Measurements from ENCODE around the gene SRC.

SRC gene

GRCh38 chr20:37385176-37385575 lies 39.2 kb downstream of the SRC start:
- DNase-seq, result no peak

GRCh38 chr20:37385659-37386504 lies 39.9 kb downstream of the SRC start:
- no peak for DNase-seq

GRCh38 chr20:37386505-37387251 lies 40.7 kb downstream of the SRC start:
- no peak for DNase-seq

GRCh38 chr20:37387519-37388269 lies 41.8 kb downstream of the SRC start:
- no peak for DNase-seq

- DNase-seq, result no peak
These were observed 42.9 kb downstream of the SRC start for GRCh38 chr20:37388831-37389230.

- no peak for DNase-seq
These were observed 43.4 kb downstream of the SRC start for GRCh38 chr20:37389241-37389747.

GRCh38 chr20:37389844-37390275 lies 43.9 kb downstream of the SRC start:
- no peak for DNase-seq

GRCh38 chr20:37390503-37390890 lies 44.6 kb downstream of the SRC start:
- no peak for DNase-seq

GRCh38 chr20:37390891-37391525 lies 45.1 kb downstream of the SRC start:
- no peak for DNase-seq

- peak; percentile 13 for DNase-seq
These were observed 46.7 kb downstream of the SRC start for GRCh38 chr20:37392441-37393195.

GRCh38 chr20:37393196-37393862 lies 47.4 kb downstream of the SRC start:
- DNase-seq, result no peak

- no peak for DNase-seq
These were observed 48.1 kb downstream of the SRC start for GRCh38 chr20:37393863-37394542.

GRCh38 chr20:37394543-37395409 lies 48.8 kb downstream of the SRC start:
- no peak for DNase-seq

GRCh38 chr20:37395410-37395797 lies 49.5 kb downstream of the SRC start:
- DNase-seq, result no peak

- DNase-seq, result no peak
These were observed 50.0 kb downstream of the SRC start for GRCh38 chr20:37395921-37396415.

GRCh38 chr20:37396416-37397075 lies 50.6 kb downstream of the SRC start:
- no peak for DNase-seq

- no peak for DNase-seq
These were observed 51.4 kb downstream of the SRC start for GRCh38 chr20:37397076-37397953.

Measured in CD4-positive, alpha-beta T cell treated with Interleukin-12 subunit alpha and Interleukin-12 subunit beta, for 1 hour (primary cell).